Adipocyte (in vitro differentiated cells): Measurements from ENCODE around the gene HIGD1A.

Source experiments
- DNase-seq: peaks from one replicate; pipeline ENCODE4 v3.0.0-alpha.2; 2015; ENCODE audit warnings: low read depth
- H3K27me3 ChIP-seq: replicated peaks from 2 replicates; pipeline ENCODE4 v1.7.0; 2013; ENCODE audit warnings: mild to moderate bottlenecking, low read length, moderate library complexity; ENCODE audit not compliant: control insufficient read depth, insufficient read depth
- H3K36me3 ChIP-seq: 2 replicates; pipeline ENCODE4 v1.7.0; 2013; ENCODE audit warnings: low read length, mild to moderate bottlenecking, moderate library complexity; ENCODE audit not compliant: control insufficient read depth, insufficient read depth, severe bottlenecking
- H3K4me1 ChIP-seq: 2 replicates; pipeline ENCODE4 v1.7.0; 2013; ENCODE audit warnings: mild to moderate bottlenecking, low read length, moderate library complexity; ENCODE audit not compliant: control insufficient read depth, insufficient read depth
- H3K4me3 ChIP-seq: 2 replicates; pipeline ENCODE4 v1.7.0; 2013; ENCODE audit warnings: mild to moderate bottlenecking, low read length, moderate library complexity
- H3K9ac ChIP-seq: 2 replicates; pipeline ENCODE4 v1.7.0; 2013; ENCODE audit warnings: mild to moderate bottlenecking, low read length, moderate library complexity
- H3K9me3 ChIP-seq: 2 replicates; pipeline ENCODE4 v1.7.0; 2013; ENCODE audit warnings: mild to moderate bottlenecking, low read length, moderate library complexity; ENCODE audit not compliant: control insufficient read depth

HIGD1A gene

GRCh38 chr3:42809202-42809601, 4.9 kb upstream of the HIGD1A start, which contains the start of gene ACKR2:
Gene ACKR2, plus strand, starts transcription at chr3:42809445. Its CDS starts 55,058 bp downstream, at chr3:42864503.
- Histone ChIP-seq H3K4me1 (peaks cover 6% of the 10 kb centered on the region), H3K36me3 (no peaks in the 10 kb centered on the region), H3K9ac (no peak within 1 kb of the TSS), H3K9me3 (no peaks in the 10 kb centered on the region), H3K27me3 (no peaks in the 10 kb centered on the region), H3K4me3 (no peak within 1 kb of the TSS)
- no peak for DNase-seq

- H3K4me3 ChIP-seq, result no peak overlapping the region
- no peaks in the 10 kb centered on the region for H3K27me3 ChIP-seq
- no peak overlapping the region for H3K9ac ChIP-seq
- DNase-seq, result no peak
- no peaks in the 10 kb centered on the region for H3K9me3 ChIP-seq
- H3K4me1 ChIP-seq, result peaks cover 10% of the 10 kb centered on the region
- no peaks in the 10 kb centered on the region for H3K36me3 ChIP-seq
Observed at GRCh38 chr3:42807929-42808328, 3.6 kb upstream of the HIGD1A start.

GRCh38 chr3:42805141-42805821, 991 bp upstream of the HIGD1A start:
- Histone ChIP-seq H3K4me1 (peaks cover 36% of the 10 kb centered on the region), H3K36me3 (peaks cover 10% of the 10 kb centered on the region), H3K4me3 (peak overlapping the region; percentile 86), H3K27me3 (no peaks in the 10 kb centered on the region), H3K9me3 (no peaks in the 10 kb centered on the region), H3K9ac (peak overlapping the region; percentile 90)
- peak; percentile 29 for DNase-seq

GRCh38 chr3:42804831-42805132, 492 bp upstream of the HIGD1A start:
- peak overlapping the region; percentile 86 for H3K4me3 ChIP-seq
- DNase-seq, result no peak
- H3K27me3 ChIP-seq, result no peaks in the 10 kb centered on the region
- no peaks in the 10 kb centered on the region for H3K9me3 ChIP-seq
- peaks cover 39% of the 10 kb centered on the region for H3K4me1 ChIP-seq
- H3K36me3 ChIP-seq, result peaks cover 10% of the 10 kb centered on the region
- peak overlapping the region; percentile 90 for H3K9ac ChIP-seq

- peak; percentile 73 for DNase-seq
- H3K36me3 ChIP-seq, result peaks cover 10% of the 10 kb centered on the region
- H3K9me3 ChIP-seq, result no peaks in the 10 kb centered on the region
Observed at GRCh38 chr3:42803414-42804105, 730 bp downstream of the HIGD1A start.

GRCh38 chr3:42802876-42803413, 1.3 kb downstream of the HIGD1A start:
- Histone ChIP-seq H3K9me3 (no peaks in the 10 kb centered on the region), H3K27me3 (no peaks in the 10 kb centered on the region), H3K9ac (peak overlapping the region; percentile 90), H3K36me3 (peaks cover 10% of the 10 kb centered on the region), H3K4me1 (peaks cover 39% of the 10 kb centered on the region), H3K4me3 (peak overlapping the region; percentile 86)
- DNase-seq, result no peak

More at GRCh38 chr3:42803414-42804105, 730 bp downstream of the HIGD1A start:
- H3K4me3 ChIP-seq, result peak overlapping the region; percentile 86
- H3K4me1 ChIP-seq, result peaks cover 39% of the 10 kb centered on the region
- H3K27me3 ChIP-seq, result no peaks in the 10 kb centered on the region
- H3K9ac ChIP-seq, result peak overlapping the region; percentile 90

GRCh38 chr3:42801784-42802183, 2.5 kb downstream of the HIGD1A start:
- Histone ChIP-seq H3K9me3 (no peaks in the 10 kb centered on the region), H3K4me3 (peak overlapping the region; percentile 86), H3K4me1 (peaks cover 39% of the 10 kb centered on the region), H3K36me3 (peaks cover 10% of the 10 kb centered on the region), H3K9ac (peak overlapping the region; percentile 90), H3K27me3 (no peaks in the 10 kb centered on the region)
- DNase-seq, result no peak

- peak overlapping the region; percentile 42 for H3K9ac ChIP-seq
- no peak for DNase-seq
- peaks cover 39% of the 10 kb centered on the region for H3K4me1 ChIP-seq
- H3K4me3 ChIP-seq, result peak overlapping the region; percentile 86
- no peaks in the 10 kb centered on the region for H3K9me3 ChIP-seq
- peaks cover 10% of the 10 kb centered on the region for H3K36me3 ChIP-seq
- no peaks in the 10 kb centered on the region for H3K27me3 ChIP-seq
Observed at GRCh38 chr3:42801048-42801620, 3.2 kb downstream of the HIGD1A start.

GRCh38 chr3:42800251-42800650, 4.0 kb downstream of the HIGD1A start:
- H3K9ac ChIP-seq, result no peak overlapping the region
- no peaks in the 10 kb centered on the region for H3K27me3 ChIP-seq
- H3K36me3 ChIP-seq, result peaks cover 16% of the 10 kb centered on the region
- no peaks in the 10 kb centered on the region for H3K9me3 ChIP-seq
- H3K4me3 ChIP-seq, result no peak overlapping the region
- no peak for DNase-seq
- peaks cover 38% of the 10 kb centered on the region for H3K4me1 ChIP-seq

- Histone ChIP-seq H3K27me3 (no peaks in the 10 kb centered on the region), H3K36me3 (peaks cover 16% of the 10 kb centered on the region)
Observed at GRCh38 chr3:42799376-42799775, 4.9 kb downstream of the HIGD1A start.

GRCh38 chr3:42796332-42796885, 7.9 kb downstream of the HIGD1A start:
- Histone ChIP-seq H3K9ac (no peak overlapping the region), H3K27me3 (no peaks in the 10 kb centered on the region), H3K36me3 (peaks cover 36% of the 10 kb centered on the region), H3K9me3 (no peaks in the 10 kb centered on the region), H3K4me3 (no peak overlapping the region), H3K4me1 (peaks cover 14% of the 10 kb centered on the region)
- DNase-seq, result no peak

More at GRCh38 chr3:42799376-42799775, 4.9 kb downstream of the HIGD1A start:
- DNase-seq, result no peak
- no peak overlapping the region for H3K4me3 ChIP-seq
- H3K9me3 ChIP-seq, result no peaks in the 10 kb centered on the region
- H3K9ac ChIP-seq, result no peak overlapping the region
- peaks cover 33% of the 10 kb centered on the region for H3K4me1 ChIP-seq
